ENCODE measurements around the gene AKAP9.
"Not testable (repeated sequence)": the region's sequence is repeated elsewhere in the genome, so short reads cannot be mapped to it uniquely, and the experiment has no call there.

Gene AKAP9

GRCh38 chr7:92002720-92003119 is 62.1 kb downstream of the AKAP9 start:
- DNase-seq (ENCODE audit: low read depth in 1 of 2, low spot score in 1 of 2), result no peak

- DNase-seq (ENCODE audit: low read depth in 1 of 2, low spot score in 1 of 2), result no peak
These were observed 65.4 kb downstream of the AKAP9 start for GRCh38 chr7:92006046-92006445.

GRCh38 chr7:92010215-92010614 is 69.6 kb downstream of the AKAP9 start:
- DNase-seq (ENCODE audit: low read depth in 1 of 2, low spot score in 1 of 2), result no peak

- no peak for DNase-seq (ENCODE audit: low read depth in 1 of 2, low spot score in 1 of 2)
These were observed 72.9 kb downstream of the AKAP9 start for GRCh38 chr7:92013611-92014010.

DNA sequence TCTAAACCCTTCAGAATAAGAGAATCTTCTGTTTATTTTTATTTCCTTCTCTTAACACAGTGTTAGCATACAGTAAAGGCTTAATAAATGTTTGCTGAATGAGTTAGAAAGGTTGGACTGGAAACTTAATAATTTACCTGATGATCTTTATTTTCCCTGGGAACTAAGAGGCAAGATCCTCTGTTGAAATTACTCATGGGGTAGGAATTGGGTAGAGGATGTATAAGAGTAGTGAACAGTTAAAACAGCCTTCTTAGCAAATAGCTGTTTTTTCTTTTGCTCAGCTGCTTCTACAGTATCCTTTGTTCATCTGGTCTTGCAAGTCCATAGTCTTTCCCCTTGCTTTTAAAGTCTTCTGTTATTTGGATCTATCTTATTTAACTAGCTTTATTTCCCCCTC is 80.0 kb downstream of the AKAP9 start:
- no peak for DNase-seq (ENCODE audit: low read depth in 1 of 2, low spot score in 1 of 2)

- DNase-seq (ENCODE audit: low read depth in 1 of 2, low spot score in 1 of 2), result no peak
These were observed 84.6 kb downstream of the AKAP9 start for GRCh38 chr7:92025260-92025659.

GRCh38 chr7:92026635-92027034 is 86.0 kb downstream of the AKAP9 start:
- DNase-seq (ENCODE audit: low read depth in 1 of 2, low spot score in 1 of 2), result not testable (repeated sequence)

DNA sequence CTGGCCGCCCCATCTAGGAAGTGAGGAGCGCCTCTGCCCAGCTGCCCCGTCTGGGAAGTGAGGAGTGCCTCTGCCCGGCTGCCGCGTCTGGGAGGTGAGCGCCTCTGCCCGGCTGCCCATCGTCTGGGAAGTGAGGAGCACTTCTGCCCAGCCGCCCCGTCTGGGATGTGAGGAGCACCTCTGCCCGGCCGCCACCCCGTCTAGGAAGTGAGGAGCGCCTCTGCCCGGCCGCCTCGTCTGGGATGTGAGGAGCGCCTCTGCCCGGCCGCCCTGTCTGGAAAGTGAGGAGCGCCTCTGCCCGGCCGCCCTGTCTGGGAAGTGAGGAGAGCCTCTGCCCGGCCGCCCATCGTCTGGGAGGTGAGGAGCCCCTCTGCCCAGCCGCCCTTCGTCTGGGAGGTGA is 86.5 kb downstream of the AKAP9 start:
- not testable (repeated sequence) for DNase-seq (ENCODE audit: low read depth in 1 of 2, low spot score in 1 of 2)

GRCh38 chr7:92028226-92028625 is 87.6 kb downstream of the AKAP9 start:
- DNase-seq (ENCODE audit: low read depth in 1 of 2, low spot score in 1 of 2), result no peak

- DNase-seq (ENCODE audit: low read depth in 1 of 2, low spot score in 1 of 2), result no peak
These were observed 88.0 kb downstream of the AKAP9 start for GRCh38 chr7:92028686-92029085.

- no peak for DNase-seq (ENCODE audit: low read depth in 1 of 2, low spot score in 1 of 2)
These were observed 93.5 kb downstream of the AKAP9 start for GRCh38 chr7:92034116-92034515.

DNA sequence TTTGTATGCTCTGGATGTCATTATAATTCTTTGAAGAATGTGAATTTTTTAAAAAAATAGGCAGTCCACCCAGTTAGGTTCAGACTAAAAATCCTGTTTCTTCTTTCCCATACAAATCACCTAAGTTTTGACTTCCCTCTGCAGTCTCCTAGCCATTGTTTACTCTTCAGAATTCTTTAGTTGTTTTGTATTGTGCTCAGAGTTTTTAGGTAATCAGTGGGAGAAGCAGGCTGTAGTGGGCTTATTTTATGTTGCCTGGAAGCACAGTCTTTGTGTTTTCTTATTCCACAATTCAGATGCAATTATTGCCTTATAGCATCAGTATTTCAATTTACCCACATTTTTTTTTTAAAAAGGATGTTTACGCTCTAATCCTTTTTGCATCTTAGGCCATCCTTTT is 94.9 kb downstream of the AKAP9 start:
- DNase-seq (ENCODE audit: low read depth in 1 of 2, low spot score in 1 of 2), result no peak

- no peak for DNase-seq (ENCODE audit: low read depth in 1 of 2, low spot score in 1 of 2)
These were observed 99.2 kb downstream of the AKAP9 start for GRCh38 chr7:92039900-92040299.

DNA sequence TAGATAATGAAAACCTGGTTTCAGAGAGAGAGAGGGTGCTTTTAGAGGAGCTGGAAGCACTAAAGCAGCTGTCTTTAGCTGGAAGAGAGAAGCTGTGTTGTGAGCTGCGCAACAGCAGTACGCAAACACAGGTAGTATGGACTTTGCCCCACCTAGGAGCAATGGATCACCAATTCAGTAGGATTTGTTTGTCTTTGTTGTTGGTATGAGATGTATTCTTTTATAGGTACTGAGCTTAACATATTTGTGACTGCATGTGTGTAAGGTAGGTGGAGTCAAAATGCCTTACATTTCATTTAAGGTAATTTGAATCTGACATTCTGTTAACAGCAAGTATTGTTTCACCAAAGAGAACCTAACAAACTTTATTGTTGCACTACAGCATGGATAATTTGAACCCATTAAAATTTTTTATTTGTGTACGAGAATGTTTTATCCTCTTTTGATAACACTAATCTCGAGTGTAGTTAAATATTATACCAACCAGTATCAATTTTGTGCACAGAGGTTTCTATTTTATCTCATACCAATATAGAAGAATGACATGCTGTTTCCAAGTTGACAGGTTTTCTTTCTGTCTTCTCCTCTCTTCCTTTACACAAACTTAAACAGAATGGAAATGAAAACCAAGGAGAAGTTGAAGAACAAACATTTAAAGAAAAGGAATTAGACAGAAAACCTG is 101.5 kb downstream of the AKAP9 start:
- DNase-seq (ENCODE audit: low read depth in 1 of 2, low spot score in 1 of 2), result no peak

DNA sequence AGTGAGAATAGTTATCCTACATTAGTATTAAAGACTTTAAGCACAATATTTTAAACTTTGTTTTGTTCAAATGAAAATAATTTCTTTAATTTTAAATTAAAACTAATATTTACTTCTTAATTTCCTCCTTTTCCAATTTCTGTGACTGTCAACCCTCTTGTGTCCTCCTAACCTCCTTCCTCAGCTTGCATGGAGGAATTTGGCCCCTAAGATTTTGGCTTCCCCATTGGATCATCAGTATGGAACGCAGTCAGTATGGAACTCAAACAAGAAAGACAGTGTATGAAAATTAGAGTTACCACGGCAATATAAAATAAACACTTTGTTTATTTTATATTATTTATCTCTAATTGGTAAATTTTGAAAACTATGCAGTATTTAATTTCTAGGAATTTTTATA is 102.4 kb downstream of the AKAP9 start:
- DNase-seq (ENCODE audit: low read depth in 1 of 2, low spot score in 1 of 2), result no peak

DNA sequence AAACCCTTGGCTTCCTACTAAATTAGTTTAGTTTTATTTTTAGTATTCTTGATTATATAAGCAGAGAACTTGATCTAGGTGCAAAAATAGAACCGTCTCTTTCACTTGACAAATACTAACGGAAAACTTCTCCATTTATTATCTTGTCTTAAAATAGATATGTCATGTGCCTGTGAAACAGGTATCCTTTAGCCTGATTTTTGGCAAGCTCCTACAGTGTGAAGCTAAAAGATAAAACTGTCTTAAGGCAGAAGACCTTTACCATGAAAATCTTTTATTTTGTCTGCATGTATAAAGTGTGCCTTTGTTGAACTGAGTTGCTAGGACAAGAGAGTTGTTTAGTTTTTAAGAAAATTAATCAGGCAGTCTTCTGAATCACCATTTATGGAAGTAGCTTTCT is 103.0 kb downstream of the AKAP9 start:
- DNase-seq (ENCODE audit: low read depth in 1 of 2, low spot score in 1 of 2), result no peak

DNA sequence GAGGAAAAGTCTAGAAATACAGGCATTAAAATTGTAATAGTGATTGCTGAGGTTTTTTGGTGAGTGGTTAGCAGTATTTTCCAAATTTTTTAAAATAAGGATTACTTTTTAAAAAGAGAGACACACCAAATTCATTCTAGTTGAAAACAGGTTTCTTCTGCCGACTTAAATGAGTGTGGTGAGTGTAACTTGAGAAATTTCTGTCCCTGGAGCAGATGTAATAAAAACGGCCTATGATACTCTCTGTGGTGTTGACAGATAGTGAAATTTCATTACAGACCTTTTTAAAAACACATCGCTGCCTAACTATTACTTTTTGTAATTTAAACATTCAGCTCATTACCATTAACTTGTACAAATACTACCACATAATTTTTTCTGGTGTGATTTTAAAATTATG is 103.5 kb downstream of the AKAP9 start:
- DNase-seq (ENCODE audit: low read depth in 1 of 2, low spot score in 1 of 2), result no peak

GRCh38 chr7:92044940-92045339 is 104.3 kb downstream of the AKAP9 start:
- DNase-seq (ENCODE audit: low read depth in 1 of 2, low spot score in 1 of 2), result no peak

- no peak for DNase-seq (ENCODE audit: low read depth in 1 of 2, low spot score in 1 of 2)
These were observed 111.0 kb downstream of the AKAP9 start for GRCh38 chr7:92051655-92052054.

DNA sequence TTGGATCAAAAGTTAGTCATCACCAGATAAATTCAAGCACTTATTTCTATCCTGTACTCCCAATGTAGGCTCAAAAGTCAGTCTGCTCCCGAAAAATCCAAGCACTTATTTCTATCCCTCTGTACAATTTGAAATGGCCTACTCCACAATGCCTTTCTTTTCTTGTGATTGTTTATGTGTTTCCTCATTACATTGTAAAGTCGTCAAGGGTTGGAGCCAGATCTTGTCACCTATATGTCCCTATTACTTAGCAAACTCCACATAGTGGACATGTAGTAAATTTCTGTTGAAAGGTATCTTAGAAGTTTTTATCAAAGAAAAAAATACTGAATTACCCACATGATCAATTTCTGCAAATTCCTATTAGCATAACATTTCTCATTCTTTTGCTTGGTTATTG is 111.5 kb downstream of the AKAP9 start:
- DNase-seq (ENCODE audit: low read depth in 1 of 2, low spot score in 1 of 2), result no peak

DNA sequence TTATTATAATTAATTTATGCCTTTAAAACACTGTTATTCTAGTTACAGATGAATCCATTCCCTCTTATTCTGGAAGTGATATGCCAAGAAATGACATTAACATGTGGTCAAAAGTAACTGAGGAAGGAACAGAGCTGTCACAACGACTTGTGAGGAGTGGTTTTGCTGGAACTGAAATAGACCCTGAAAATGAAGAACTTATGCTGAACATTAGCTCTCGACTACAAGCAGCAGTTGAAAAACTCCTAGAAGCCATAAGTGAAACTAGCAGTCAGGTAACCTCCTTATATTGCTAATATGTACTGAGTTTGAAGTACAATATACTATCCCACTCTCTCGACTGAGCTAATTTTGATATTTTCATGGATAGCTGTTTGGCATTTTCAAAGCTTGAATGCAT is 112.0 kb downstream of the AKAP9 start:
- DNase-seq (ENCODE audit: low read depth in 1 of 2, low spot score in 1 of 2), result no peak

- DNase-seq (ENCODE audit: low read depth in 1 of 2, low spot score in 1 of 2), result no peak
These were observed 112.7 kb downstream of the AKAP9 start for GRCh38 chr7:92053312-92053711.

DNA sequence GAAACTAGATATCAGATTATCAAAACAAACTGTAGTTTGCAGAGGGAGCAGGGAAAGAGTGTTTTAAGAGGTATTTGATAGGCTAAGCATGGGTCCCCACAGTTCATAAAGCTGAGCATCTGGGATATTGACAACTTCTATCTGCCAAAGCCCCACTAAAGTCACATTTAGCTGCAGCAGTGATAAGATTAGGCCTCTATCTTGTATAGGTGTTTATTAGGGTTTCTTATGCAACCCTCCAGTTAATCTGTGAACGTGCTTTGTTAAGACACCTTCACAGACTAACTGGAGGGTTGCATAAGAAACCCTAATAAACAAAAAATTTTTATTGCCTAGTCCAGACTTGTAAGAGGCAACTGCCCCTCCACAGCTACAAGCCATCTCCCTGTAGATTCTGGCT is 115.6 kb downstream of the AKAP9 start:
- no peak for DNase-seq (ENCODE audit: low read depth in 1 of 2, low spot score in 1 of 2)

DNA sequence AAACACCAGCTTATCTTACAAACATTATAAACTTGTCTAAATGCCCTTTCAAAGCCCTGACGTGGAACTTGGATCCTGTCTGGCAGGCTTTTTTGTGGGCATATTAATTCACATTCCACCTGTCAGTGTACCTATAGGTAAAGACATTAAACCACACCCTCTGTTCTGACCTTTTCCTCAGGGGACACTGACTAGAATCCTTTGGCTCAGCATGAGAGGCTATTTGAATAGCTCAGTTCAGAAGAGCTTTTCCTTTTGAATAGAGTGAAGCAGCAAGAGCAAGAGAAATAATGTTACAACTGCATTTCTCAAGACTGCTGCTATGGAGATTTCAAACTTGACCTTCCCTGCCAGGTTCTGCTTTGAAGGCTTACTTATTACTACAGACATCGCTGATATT is 116.7 kb downstream of the AKAP9 start:
- no peak for DNase-seq (ENCODE audit: low read depth in 1 of 2, low spot score in 1 of 2)

Data from activated CD4-positive, alpha-beta T cell treated with anti-CD3 and anti-CD28 coated beads, Interleukin-2, amount 50 U/mL, for 24 hours (primary cell).